ENCODE measurements around the gene PDE6H. TPM values are rescaled to one million over a fixed set of nuclear protein-coding genes. Genes with fewer than 3 reads are reported as not detected.

PDE6H gene
- total and polyA plus RNA-seq, 4 donors = not detected

GRCh38 chr12:14958361-14959125 is 14.3 kb upstream of the PDE6H start:
- Histone ChIP-seq H3K4me1 (ENCODE audit: control insufficient read depth in 4 of 4, insufficient read depth in 4 of 4, low read length in 3 of 4) (peaks cover 0 to 6% (median 3%) of the 10 kb centered on the region in 4 donors), H3K27ac (ENCODE audit: low read depth in 1 of 2, low read length in 2 of 2) (peak overlapping the region; percentile 56 to 83), H3K9ac (ENCODE audit: low read depth in 1 of 2, low read length in 2 of 2) (peak overlapping the region in 1 of 2 donors; percentile 73), H3K4me3 (ENCODE audit: low read depth in 1 of 3, low read length in 3 of 3) (no peak overlapping the region), H3K36me3 (ENCODE audit: control insufficient read depth in 4 of 4, insufficient read depth in 3 of 4, low read depth in 1 of 4, low read length in 3 of 4) (no peaks in the 10 kb centered on the region), H3K27me3 (ENCODE audit: control insufficient read depth in 4 of 4, insufficient read depth in 4 of 4, low read length in 3 of 4) (no peaks in the 10 kb centered on the region), H3K9me3 (ENCODE audit: control insufficient read depth in 4 of 4, low read length in 3 of 4) (no peaks in the 10 kb centered on the region)
- no peak for TF ChIP-seq ZBTB33 (IDR thresholded peaks at IDR 0.05)
- no peak for DNase-seq (ENCODE audit: low spot score)
- WGBS = 66% methylated on average over 11 of the region's 11 CpGs

- no peaks in the 10 kb centered on the region for H3K36me3 ChIP-seq (ENCODE audit: control insufficient read depth in 4 of 4, insufficient read depth in 3 of 4, low read depth in 1 of 4, low read length in 3 of 4)
- peak overlapping the region; percentile 56 to 83 for H3K27ac ChIP-seq (ENCODE audit: low read depth in 1 of 2, low read length in 2 of 2)
- H3K27me3 ChIP-seq (ENCODE audit: control insufficient read depth in 4 of 4, insufficient read depth in 4 of 4, low read length in 3 of 4) = no peaks in the 10 kb centered on the region
- no peak overlapping the region for H3K9ac ChIP-seq (ENCODE audit: low read depth in 1 of 2, low read length in 2 of 2)
- no peaks in the 10 kb centered on the region for H3K9me3 ChIP-seq (ENCODE audit: control insufficient read depth in 4 of 4, low read length in 3 of 4)
- H3K4me3 ChIP-seq (ENCODE audit: low read depth in 1 of 3, low read length in 3 of 3) = peak overlapping the region in 1 of 3 donors; percentile 2
- WGBS = 80% methylated on average over 10 of the region's 10 CpGs
- TF ChIP-seq FOXA1 (IDR thresholded peaks at IDR 0.05) (no peak), YY1 (IDR thresholded peaks at IDR 0.05) (no peak), EGR1 (IDR thresholded peaks at IDR 0.05; ENCODE audit: low read depth in 2 of 2) (no peak), FOXA2 (IDR thresholded peaks at IDR 0.05) (no peak), TAF1 (conservative IDR thresholded peaks at IDR 0.05) (no peak), RXRA (IDR thresholded peaks at IDR 0.05) (no peak), ZBTB33 (IDR thresholded peaks at IDR 0.05) (no peak), NR2F2 (IDR thresholded peaks at IDR 0.05) (no peak)
- no peak for DNase-seq (ENCODE audit: low spot score)
- H3K4me1 ChIP-seq (ENCODE audit: control insufficient read depth in 4 of 4, insufficient read depth in 4 of 4, low read length in 3 of 4) = peaks cover 0 to 6% (median 1%) of the 10 kb centered on the region in 4 donors
These were observed 13.8 kb upstream of the PDE6H start for GRCh38 chr12:14959126-14959440.

GRCh38 chr12:14959463-14959862 is 13.4 kb upstream of the PDE6H start:
- no peaks in the 10 kb centered on the region for H3K9me3 ChIP-seq (ENCODE audit: control insufficient read depth in 4 of 4, low read length in 3 of 4)
- no peak for DNase-seq (ENCODE audit: low spot score)
- 47% methylated on average over 3 of the region's 3 CpGs for WGBS
- no peaks in the 10 kb centered on the region for H3K36me3 ChIP-seq (ENCODE audit: control insufficient read depth in 4 of 4, insufficient read depth in 3 of 4, low read depth in 1 of 4, low read length in 3 of 4)
- H3K27me3 ChIP-seq (ENCODE audit: control insufficient read depth in 4 of 4, insufficient read depth in 4 of 4, low read length in 3 of 4) = no peaks in the 10 kb centered on the region
- H3K4me1 ChIP-seq (ENCODE audit: control insufficient read depth in 4 of 4, insufficient read depth in 4 of 4, low read length in 3 of 4) = peaks cover 0 to 6% (median 1%) of the 10 kb centered on the region in 4 donors
- peak overlapping the region in 2 of 3 donors; percentile 2 to 8 for H3K4me3 ChIP-seq (ENCODE audit: low read depth in 1 of 3, low read length in 3 of 3)
- no peak overlapping the region for H3K9ac ChIP-seq (ENCODE audit: low read depth in 1 of 2, low read length in 2 of 2)
- peak overlapping the region; percentile 56 to 83 for H3K27ac ChIP-seq (ENCODE audit: low read depth in 1 of 2, low read length in 2 of 2)
- TF ChIP-seq JUND (IDR thresholded peaks at IDR 0.05) (no peak), RXRA (IDR thresholded peaks at IDR 0.05) (no peak), HNF4A (conservative IDR thresholded peaks at IDR 0.05) (no peak), RAD21 (IDR thresholded peaks at IDR 0.05) (no peak), ZBTB33 (IDR thresholded peaks at IDR 0.05) (no peak), ATF3 (IDR thresholded peaks at IDR 0.05) (no peak), EGR1 (IDR thresholded peaks at IDR 0.05; ENCODE audit: low read depth in 2 of 2) (no peak), TAF1 (conservative IDR thresholded peaks at IDR 0.05) (no peak), SP1 (IDR thresholded peaks at IDR 0.05) (no peak), FOXA2 (IDR thresholded peaks at IDR 0.05) (no peak)
- TF ChIP-seq, protein P1, sequence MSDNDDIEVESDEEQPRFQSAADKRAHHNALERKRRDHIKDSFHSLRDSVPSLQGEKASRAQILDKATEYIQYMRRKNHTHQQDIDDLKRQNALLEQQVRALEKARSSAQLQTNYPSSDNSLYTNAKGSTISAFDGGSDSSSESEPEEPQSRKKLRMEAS (IDR thresholded peaks at IDR 0.05) = no peak
- TF ChIP-seq, protein P2, sequence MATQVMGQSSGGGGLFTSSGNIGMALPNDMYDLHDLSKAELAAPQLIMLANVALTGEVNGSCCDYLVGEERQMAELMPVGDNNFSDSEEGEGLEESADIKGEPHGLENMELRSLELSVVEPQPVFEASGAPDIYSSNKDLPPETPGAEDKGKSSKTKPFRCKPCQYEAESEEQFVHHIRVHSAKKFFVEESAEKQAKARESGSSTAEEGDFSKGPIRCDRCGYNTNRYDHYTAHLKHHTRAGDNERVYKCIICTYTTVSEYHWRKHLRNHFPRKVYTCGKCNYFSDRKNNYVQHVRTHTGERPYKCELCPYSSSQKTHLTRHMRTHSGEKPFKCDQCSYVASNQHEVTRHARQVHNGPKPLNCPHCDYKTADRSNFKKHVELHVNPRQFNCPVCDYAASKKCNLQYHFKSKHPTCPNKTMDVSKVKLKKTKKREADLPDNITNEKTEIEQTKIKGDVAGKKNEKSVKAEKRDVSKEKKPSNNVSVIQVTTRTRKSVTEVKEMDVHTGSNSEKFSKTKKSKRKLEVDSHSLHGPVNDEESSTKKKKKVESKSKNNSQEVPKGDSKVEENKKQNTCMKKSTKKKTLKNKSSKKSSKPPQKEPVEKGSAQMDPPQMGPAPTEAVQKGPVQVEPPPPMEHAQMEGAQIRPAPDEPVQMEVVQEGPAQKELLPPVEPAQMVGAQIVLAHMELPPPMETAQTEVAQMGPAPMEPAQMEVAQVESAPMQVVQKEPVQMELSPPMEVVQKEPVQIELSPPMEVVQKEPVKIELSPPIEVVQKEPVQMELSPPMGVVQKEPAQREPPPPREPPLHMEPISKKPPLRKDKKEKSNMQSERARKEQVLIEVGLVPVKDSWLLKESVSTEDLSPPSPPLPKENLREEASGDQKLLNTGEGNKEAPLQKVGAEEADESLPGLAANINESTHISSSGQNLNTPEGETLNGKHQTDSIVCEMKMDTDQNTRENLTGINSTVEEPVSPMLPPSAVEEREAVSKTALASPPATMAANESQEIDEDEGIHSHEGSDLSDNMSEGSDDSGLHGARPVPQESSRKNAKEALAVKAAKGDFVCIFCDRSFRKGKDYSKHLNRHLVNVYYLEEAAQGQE (IDR thresholded peaks at IDR 0.05) = no peak

Data from liver (tissue), 9 donors.